ENCODE measurements around the gene TMEM170B.
A peak's percentile ranks its signal among the peaks of the same experiment; 100 is the strongest.

Gene TMEM170B, protein sequence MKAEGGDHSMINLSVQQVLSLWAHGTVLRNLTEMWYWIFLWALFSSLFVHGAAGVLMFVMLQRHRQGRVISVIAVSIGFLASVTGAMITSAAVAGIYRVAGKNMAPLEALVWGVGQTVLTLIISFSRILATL

DNA sequence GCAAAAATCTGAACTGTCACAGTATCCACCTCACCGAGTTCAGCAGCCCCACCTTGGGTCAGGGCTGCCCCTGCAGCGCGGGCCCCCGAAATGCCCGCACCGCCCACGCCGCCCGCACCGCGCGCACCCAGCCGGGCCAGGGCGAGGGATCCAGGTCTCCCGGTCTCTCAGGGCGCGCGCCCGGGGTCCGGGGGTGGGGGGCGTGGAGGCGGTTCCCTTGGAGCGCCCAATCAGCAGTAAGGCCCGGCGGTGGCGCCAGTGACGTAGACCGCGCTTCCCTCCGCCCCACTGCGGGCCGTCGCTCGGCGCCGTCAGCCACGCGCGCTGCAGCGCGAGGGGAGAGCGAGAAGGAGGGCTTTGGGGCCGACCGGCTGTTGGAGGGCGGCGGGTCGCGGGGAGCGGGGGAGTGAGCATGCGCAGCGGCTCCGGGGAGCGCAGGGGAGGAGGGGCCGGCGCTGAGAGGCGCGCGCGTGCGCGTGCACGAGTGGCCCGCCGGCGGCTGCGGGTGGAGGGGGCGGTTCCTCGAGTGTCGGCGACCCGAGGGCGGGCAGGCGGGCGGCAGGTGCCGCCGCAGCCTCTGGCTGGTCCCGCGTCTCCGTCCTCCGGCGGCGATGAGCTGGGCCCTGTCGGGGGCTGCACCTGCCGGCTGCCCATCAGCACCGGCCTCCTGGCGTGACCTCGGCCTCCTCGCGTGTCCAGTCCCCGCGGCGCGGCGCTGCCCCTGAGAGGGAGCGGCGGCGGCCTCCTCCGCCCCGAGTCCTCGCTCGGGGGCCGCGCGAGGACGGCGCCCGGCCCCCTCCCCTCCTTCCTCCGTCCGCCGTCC, at the start of gene TMEM170B:
Gene TMEM170B (plus strand): TSS at position 521 of the 823 bp plus-strand sequence. CDS start 529 bp downstream, outside the sequence.
- Histone ChIP-seq H3K36me3 (ENCODE audit: control insufficient read depth, low read depth, low read length) (no peaks in the 10 kb centered on the region), H3K9me3 (ENCODE audit: control insufficient read depth, low read depth, low read length) (no peaks in the 10 kb centered on the region), H3K27me3 (ENCODE audit: control insufficient read depth, insufficient read depth, low read length) (peaks cover 31% of the 10 kb centered on the region), H3K4me1 (ENCODE audit: control insufficient read depth, low read depth, low read length) (peaks cover 7% of the 10 kb centered on the region), H3K27ac (ENCODE audit: low read length) (no peak within 1 kb of the TSS), H3K9ac (ENCODE audit: low read length) (no peak within 1 kb of the TSS), H3K4me3 (ENCODE audit: low read length) (peak within 1 kb of the TSS; percentile 77)

DNA sequence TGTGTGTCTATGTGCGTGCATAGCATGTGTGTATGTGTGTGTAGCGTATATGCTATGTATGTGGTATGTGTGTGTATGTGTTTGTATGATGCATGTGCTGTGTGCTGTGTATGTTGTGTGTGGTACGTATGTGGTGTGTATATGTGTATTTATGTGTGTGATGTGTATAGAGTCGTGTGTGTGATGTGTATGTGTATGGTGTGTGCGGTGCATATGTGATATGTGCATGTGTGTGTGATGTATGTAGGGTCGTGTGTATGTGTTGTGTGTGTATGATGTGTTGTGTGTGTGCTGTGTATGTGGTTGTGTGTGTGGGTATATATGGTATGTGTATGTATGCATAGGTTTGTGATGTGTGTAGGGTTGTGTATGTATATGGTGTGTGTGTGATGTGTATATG, 46.6 kb upstream of the TMEM170B start:
- Histone ChIP-seq H3K4me1 (ENCODE audit: control insufficient read depth, low read depth, low read length) (peaks cover 10% of the 10 kb centered on the region), H3K27me3 (ENCODE audit: control insufficient read depth, insufficient read depth, low read length) (no peaks in the 10 kb centered on the region), H3K9me3 (ENCODE audit: control insufficient read depth, low read depth, low read length) (no peaks in the 10 kb centered on the region), H3K9ac (ENCODE audit: low read length) (no peak overlapping the region), H3K36me3 (ENCODE audit: control insufficient read depth, low read depth, low read length) (no peaks in the 10 kb centered on the region), H3K27ac (ENCODE audit: low read length) (no peak overlapping the region), H3K4me3 (ENCODE audit: low read length) (no peak overlapping the region)

DNA sequence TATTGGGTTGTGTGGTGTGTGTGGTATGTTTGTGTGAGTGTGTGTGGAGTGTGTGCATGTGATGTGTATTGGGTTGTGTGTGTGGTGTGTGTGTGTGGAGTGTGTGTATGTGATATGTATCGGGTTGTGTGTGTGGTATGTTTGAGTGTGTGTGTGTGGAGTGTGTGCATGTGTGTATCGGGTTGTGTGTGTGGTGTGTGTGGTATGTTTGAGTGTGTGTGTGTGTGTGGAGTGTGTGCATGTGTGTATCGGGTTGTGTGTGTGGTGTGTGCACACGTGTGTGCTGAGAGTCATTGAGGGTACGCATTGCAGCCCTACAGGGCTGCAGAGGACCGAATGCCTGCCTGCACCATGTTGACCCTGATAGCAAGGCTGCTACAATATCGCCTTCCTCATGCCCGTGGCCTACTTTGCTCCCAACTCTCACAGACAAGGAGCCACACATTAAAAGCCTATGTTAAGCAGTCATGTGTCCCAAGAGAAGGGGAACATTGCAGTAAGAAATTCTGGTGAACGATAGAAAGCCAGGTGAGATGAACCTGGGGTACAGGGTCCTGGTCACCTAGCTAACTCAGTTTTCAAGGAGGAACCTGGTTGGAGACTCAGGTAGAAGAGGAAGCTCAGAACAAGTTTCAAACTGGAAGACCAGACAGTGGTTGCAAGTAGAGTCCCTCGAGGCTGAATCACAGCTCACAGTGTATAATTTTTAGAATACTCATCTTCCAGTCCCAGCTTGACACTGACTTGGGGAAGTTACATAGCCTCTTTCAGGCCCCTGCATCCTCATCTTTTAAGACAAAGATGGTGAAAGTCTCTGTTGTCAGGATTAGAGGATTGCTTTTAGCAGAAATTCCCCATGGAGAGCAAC, 45.7 kb upstream of the TMEM170B start:
- H3K36me3 ChIP-seq (ENCODE audit: control insufficient read depth, low read depth, low read length), result no peaks in the 10 kb centered on the region
- no peaks in the 10 kb centered on the region for H3K27me3 ChIP-seq (ENCODE audit: control insufficient read depth, insufficient read depth, low read length)
- no peak overlapping the region for H3K27ac ChIP-seq (ENCODE audit: low read length)
- peaks cover 6% of the 10 kb centered on the region for H3K4me1 ChIP-seq (ENCODE audit: control insufficient read depth, low read depth, low read length)
- H3K9me3 ChIP-seq (ENCODE audit: control insufficient read depth, low read depth, low read length), result no peaks in the 10 kb centered on the region
- no peak overlapping the region for H3K4me3 ChIP-seq (ENCODE audit: low read length)
- no peak overlapping the region for H3K9ac ChIP-seq (ENCODE audit: low read length)

DNA sequence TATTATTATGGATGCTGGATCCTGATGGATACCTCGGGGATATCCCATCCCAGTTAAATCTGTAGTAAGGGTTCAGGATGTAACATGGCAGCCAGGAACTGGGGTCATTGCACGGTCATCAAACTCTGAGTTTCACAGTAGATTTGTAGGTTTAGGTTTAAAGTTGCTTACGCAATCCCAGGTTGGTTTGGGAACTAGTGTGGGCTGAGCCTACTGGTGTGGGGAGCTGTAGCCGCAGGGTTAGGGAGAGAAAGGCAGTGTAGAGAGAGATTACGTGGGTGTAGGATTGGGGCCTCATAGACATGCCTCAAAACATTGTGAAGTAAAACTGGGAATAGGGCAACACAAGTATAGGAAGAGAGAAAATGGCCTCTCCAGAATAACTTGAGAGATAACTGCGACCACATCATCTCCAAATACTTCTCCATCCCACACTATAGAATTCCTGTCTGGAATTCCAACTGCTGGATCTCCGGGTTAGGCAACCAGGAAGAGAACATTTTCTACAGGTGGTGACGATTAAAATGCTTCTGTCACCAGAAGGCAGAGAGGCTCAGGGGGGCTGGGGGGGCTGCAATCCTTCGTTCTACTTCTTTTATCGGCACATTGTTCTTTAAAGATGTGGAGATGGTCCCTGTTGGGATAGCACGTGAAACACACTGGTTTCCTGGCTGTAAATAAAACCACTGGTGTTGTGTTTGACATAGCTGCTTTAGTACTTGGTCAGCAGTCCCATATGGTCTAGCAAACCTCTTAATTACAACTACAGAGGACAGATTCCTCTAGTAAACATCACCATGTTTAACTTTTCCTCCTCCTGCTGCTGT, 44.9 kb upstream of the TMEM170B start:
- Histone ChIP-seq H3K27me3 (ENCODE audit: control insufficient read depth, insufficient read depth, low read length) (no peaks in the 10 kb centered on the region), H3K9me3 (ENCODE audit: control insufficient read depth, low read depth, low read length) (no peaks in the 10 kb centered on the region), H3K36me3 (ENCODE audit: control insufficient read depth, low read depth, low read length) (no peaks in the 10 kb centered on the region), H3K4me1 (ENCODE audit: control insufficient read depth, low read depth, low read length) (peaks cover 6% of the 10 kb centered on the region), H3K9ac (ENCODE audit: low read length) (no peak overlapping the region), H3K4me3 (ENCODE audit: low read length) (no peak overlapping the region), H3K27ac (ENCODE audit: low read length) (no peak overlapping the region)

DNA sequence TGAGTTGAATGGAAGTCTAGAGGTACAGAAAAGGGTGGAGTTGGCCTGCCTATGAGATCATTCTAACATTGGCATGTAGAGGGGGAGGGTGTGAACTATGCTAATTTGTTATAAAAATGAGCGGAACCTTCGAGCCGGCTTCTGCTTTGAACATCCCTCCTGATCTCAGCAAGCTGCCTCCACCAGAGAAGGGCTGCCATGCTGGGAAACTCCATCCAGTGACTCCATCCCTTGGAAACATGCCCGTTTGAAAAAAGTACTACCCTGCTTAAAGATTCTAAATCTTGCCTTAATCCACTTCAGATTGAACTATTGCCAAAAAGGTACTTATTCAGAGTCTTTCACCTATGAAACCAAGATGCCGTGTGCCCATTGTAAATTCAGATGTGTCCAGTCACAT, 43.6 kb upstream of the TMEM170B start:
- no peaks in the 10 kb centered on the region for H3K9me3 ChIP-seq (ENCODE audit: control insufficient read depth, low read depth, low read length)
- no peaks in the 10 kb centered on the region for H3K27me3 ChIP-seq (ENCODE audit: control insufficient read depth, insufficient read depth, low read length)
- H3K27ac ChIP-seq (ENCODE audit: low read length), result no peak overlapping the region
- H3K4me1 ChIP-seq (ENCODE audit: control insufficient read depth, low read depth, low read length), result peaks cover 6% of the 10 kb centered on the region
- no peak overlapping the region for H3K9ac ChIP-seq (ENCODE audit: low read length)
- no peaks in the 10 kb centered on the region for H3K36me3 ChIP-seq (ENCODE audit: control insufficient read depth, low read depth, low read length)
- no peak overlapping the region for H3K4me3 ChIP-seq (ENCODE audit: low read length)

DNA sequence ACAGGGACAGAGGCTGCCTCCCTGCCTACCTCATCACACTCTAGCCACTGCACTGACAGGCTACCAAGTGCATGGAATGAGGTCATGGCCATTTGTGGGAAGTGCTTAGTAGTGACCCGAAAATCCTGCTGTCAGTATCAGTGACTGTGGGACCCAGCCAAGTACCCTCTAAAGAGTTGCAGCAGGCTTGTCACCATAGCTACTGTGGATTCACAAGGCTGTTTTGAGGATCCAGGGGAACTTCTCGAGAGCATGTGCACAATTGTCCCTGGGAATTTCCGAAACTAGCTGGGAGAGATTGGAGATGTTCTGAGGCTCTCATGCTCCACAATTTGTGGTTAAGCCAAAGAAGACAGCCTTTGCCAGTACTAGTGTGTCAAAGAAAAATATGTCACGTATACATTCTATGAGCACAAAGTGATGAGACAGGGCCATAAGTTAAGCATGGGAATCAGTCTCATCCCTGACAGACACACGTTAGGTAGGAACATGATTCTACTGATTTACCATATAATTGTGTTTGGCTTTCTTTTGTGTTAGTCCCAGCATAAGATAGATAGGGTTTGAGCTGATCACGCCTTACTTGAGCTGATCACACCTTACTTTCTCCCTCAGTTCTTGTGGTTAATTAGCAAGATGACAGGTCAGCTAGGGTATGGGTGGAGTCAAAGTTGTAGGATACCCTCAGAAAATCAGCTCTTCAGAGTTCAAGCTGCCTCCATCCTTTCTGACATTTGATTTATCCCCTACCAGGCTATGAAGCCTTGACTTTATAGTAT, 42.6 kb upstream of the TMEM170B start:
- Histone ChIP-seq H3K4me1 (ENCODE audit: control insufficient read depth, low read depth, low read length) (peaks cover 6% of the 10 kb centered on the region), H3K9me3 (ENCODE audit: control insufficient read depth, low read depth, low read length) (no peaks in the 10 kb centered on the region), H3K27ac (ENCODE audit: low read length) (no peak overlapping the region)

DNA sequence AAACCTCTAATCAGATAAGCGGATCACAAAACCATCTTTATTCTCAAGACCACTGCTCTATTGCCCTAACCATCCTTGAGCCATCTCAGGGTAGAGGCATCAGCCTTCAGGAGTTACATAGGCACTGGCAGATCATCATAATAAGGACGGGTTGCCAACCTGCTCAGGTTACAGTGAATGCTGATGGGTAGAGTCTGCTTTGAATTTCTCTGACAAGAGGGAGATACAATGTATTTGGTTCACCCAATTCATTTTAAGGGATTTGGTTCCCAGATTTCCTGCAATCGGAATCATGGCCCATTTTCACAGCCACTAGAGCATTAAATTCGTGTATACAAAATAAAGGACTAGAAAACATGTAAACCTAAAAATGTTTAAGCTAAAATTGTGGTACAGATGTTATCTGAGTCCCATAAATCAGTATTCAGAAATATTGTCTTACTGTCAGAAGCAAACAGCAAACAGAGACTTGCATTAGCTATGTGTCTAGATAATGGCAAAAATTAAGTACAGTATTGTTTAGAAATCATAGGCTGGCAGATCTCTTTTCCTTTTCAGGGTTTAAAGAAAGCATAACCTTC, 41.9 kb upstream of the TMEM170B start:
- Histone ChIP-seq H3K36me3 (ENCODE audit: control insufficient read depth, low read depth, low read length) (no peaks in the 10 kb centered on the region), H3K9me3 (ENCODE audit: control insufficient read depth, low read depth, low read length) (no peaks in the 10 kb centered on the region), H3K27ac (ENCODE audit: low read length) (no peak overlapping the region), H3K27me3 (ENCODE audit: control insufficient read depth, insufficient read depth, low read length) (no peaks in the 10 kb centered on the region), H3K9ac (ENCODE audit: low read length) (no peak overlapping the region), H3K4me3 (ENCODE audit: low read length) (no peak overlapping the region), H3K4me1 (ENCODE audit: control insufficient read depth, low read depth, low read length) (peaks cover 6% of the 10 kb centered on the region)

More for the DNA sequence above, 42.6 kb upstream of the TMEM170B start:
- no peaks in the 10 kb centered on the region for H3K36me3 ChIP-seq (ENCODE audit: control insufficient read depth, low read depth, low read length)
- no peaks in the 10 kb centered on the region for H3K27me3 ChIP-seq (ENCODE audit: control insufficient read depth, insufficient read depth, low read length)
- no peak overlapping the region for H3K4me3 ChIP-seq (ENCODE audit: low read length)
- H3K9ac ChIP-seq (ENCODE audit: low read length), result no peak overlapping the region

DNA sequence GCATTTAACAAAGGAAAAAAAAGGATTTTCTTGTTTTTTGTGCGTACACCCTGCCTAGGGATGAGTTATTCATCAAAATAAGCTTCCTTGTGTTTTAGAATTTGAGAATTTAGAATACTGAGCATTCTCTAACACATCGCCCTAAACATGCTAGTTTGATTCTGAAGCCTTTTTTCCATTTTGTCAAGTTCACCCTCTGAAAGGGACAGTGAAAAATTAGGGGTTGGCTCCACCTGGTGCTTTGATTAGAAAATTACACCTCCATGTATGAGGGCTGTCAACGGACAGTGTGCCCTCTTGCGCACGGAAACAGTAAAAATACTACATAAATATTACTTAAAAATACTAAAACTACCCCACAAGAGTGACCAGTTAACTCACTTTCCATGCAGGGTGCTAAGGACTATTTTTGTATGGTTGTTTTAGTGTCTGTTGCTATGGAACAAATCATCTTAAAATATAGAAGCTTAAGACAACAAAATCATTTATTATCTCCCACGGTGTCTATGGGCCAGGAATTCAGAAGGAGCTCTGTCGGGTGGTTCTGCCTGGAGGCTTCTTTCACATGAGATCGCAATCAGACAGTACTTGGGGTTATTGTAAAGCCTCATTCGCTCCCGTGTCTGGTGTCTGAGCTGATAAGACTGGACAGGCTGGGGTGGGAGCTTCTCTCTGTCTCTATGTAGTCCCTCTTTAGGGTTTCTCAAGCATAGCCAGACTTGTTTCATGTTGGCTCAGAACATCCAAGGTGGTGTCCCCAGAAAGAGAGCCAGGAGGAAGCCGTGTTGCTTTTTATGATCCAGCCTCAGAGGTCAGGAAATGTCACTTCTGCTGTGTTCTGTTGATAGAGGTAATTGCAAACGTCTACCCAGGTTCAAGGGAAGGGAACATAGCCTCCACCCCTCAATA, 41.1 kb upstream of the TMEM170B start:
- Histone ChIP-seq H3K36me3 (ENCODE audit: control insufficient read depth, low read depth, low read length) (no peaks in the 10 kb centered on the region), H3K27ac (ENCODE audit: low read length) (no peak overlapping the region), H3K9ac (ENCODE audit: low read length) (no peak overlapping the region), H3K4me3 (ENCODE audit: low read length) (no peak overlapping the region), H3K9me3 (ENCODE audit: control insufficient read depth, low read depth, low read length) (no peaks in the 10 kb centered on the region), H3K4me1 (ENCODE audit: control insufficient read depth, low read depth, low read length) (peaks cover 6% of the 10 kb centered on the region), H3K27me3 (ENCODE audit: control insufficient read depth, insufficient read depth, low read length) (no peaks in the 10 kb centered on the region)

DNA sequence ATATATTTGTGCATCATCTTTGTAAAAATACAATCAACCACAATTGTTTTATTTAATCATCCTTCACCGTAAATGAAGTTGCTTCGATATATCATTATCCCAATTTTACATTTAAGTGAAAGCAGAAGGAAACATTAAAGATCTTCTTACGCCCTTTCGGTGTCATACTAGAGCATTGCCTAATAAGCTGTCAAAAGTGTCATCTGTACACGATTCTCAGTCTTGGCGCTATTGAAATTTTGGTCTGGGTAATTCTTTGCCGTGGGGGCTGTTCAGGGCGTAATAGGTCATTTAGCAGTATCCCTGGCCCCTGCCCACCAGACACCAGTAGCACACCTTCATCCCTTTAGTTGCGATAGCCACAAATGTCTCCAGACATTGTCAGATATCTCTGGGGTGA, 40.4 kb upstream of the TMEM170B start:
- Histone ChIP-seq H3K36me3 (ENCODE audit: control insufficient read depth, low read depth, low read length) (no peaks in the 10 kb centered on the region), H3K9me3 (ENCODE audit: control insufficient read depth, low read depth, low read length) (no peaks in the 10 kb centered on the region), H3K9ac (ENCODE audit: low read length) (no peak overlapping the region), H3K27ac (ENCODE audit: low read length) (no peak overlapping the region), H3K27me3 (ENCODE audit: control insufficient read depth, insufficient read depth, low read length) (no peaks in the 10 kb centered on the region), H3K4me3 (ENCODE audit: low read length) (no peak overlapping the region), H3K4me1 (ENCODE audit: control insufficient read depth, low read depth, low read length) (peaks cover 6% of the 10 kb centered on the region)

Data from iPS-18a (cell line).